K562 (cell line): Measurements from ENCODE around the gene SCNN1B. TPM values are rescaled to one million over a fixed set of nuclear protein-coding genes. Genes with fewer than 3 reads are reported as not detected.

Source experiments
- ATAC-seq: fragments of 200-7000 bp; cut with Tn5 transposase; 3 replicates; pipeline ENCODE4 v1.9.1; 2020; ENCODE audit warnings: moderate library complexity
- BruUV-seq: library from RNA; stranded (reverse); fragments of 400-500 nt; replicated peaks from 2 replicates; lab custom pipeline; 2021; lab: Mats Ljungman, UMichigan
- CTCF ChIA-PET: fragments of 300-600 bp; formaldehyde crosslinking; extraction: SDS; loops from one replicate; lab custom pipeline; 2021; ENCODE audit warnings: low intra/inter-chr PET ratio; lab: Yijun Ruan, JAX
- POLR2A ChIA-PET: fragments of 300-600, 350-650 bp; sonication (Branson Sonifier 250); formaldehyde crosslinking; extraction: SDS; loops from one replicate; lab custom pipeline; 2021; ENCODE audit warnings: antibody characterized with exemption, inconsistent platforms; lab: Yijun Ruan, JAX
- DNase-seq, 4 experiments: peaks; one replicate each; pipeline versions ENCODE4 v3.0.0 to v3.0.0-alpha.2; 2011 to 2018; ENCODE audit warnings: low spot score in 3 of 4, mixed read lengths in 3 of 4; ENCODE audit errors: extremely low read depth in 1 of 4
- FAIRE-seq: peaks from 2 replicates; lab custom pipeline; 2011; peaks lifted over from hg19 to GRCh38; lab: Jason Lieb, UNC
- H2AFZ ChIP-seq: 2 replicates; pipeline ENCODE4 v1.6.0; 2011; ENCODE audit warnings: low read depth, low read length, control low read depth, inconsistent platforms
- H3K27ac ChIP-seq: fragments of 200-600 bp; 3 replicates; pipeline ENCODE4 v1.8.0; 2011; ENCODE audit warnings: low read depth, mild to moderate bottlenecking, control low read depth, inconsistent platforms, low read length, moderate library complexity, mixed read lengths; ENCODE audit errors: extremely low read depth
- H3K27me3 ChIP-seq, 2 experiments: fragments of 300-600 bp in 1 of 2; 2 replicates in 1 of 2; 3 replicates in 1 of 2; pipeline versions ENCODE4 v1.6.0 to v1.8.0; 2011; ENCODE audit warnings: inconsistent platforms in 2 of 2, low read length in 2 of 2, mild to moderate bottlenecking in 1 of 2, mixed read lengths in 1 of 2, moderate library complexity in 1 of 2; ENCODE audit not compliant: control insufficient read depth in 2 of 2, insufficient read depth in 2 of 2
- H3K36me3 ChIP-seq: fragments of 300-600 bp; 3 replicates; pipeline ENCODE4 v1.8.0; 2011; ENCODE audit warnings: mild to moderate bottlenecking, low read length, inconsistent platforms; ENCODE audit not compliant: control insufficient read depth, insufficient read depth
- H3K4me1 ChIP-seq, 2 experiments: fragments of 200-600 bp in 1 of 2; replicated peaks in 1 of 2; 2 replicates in 1 of 2; 3 replicates in 1 of 2; pipeline versions ENCODE4 v1.5.1 to v1.8.0; 2011; ENCODE audit warnings: inconsistent platforms in 2 of 2, low read length in 2 of 2, mild to moderate bottlenecking in 1 of 2, mixed read lengths in 1 of 2, moderate library complexity in 1 of 2; ENCODE audit not compliant: control insufficient read depth in 2 of 2, insufficient read depth in 2 of 2
- H3K4me2 ChIP-seq: 2 replicates; pipeline ENCODE4 v1.6.1; 2011; ENCODE audit warnings: low read length, control low read depth, inconsistent platforms, mixed read lengths; ENCODE audit not compliant: insufficient read depth
- H3K4me3 ChIP-seq: fragments of 200-600 bp; sonication (generic), shearing (Covaris generic); 2 replicates; pipeline ENCODE4 v1.5.1; 2016; ENCODE audit warnings: control low read depth, inconsistent platforms
- H3K79me2 ChIP-seq: fragments of 200-600 bp; 3 replicates; pipeline ENCODE4 v1.8.0; 2011; ENCODE audit warnings: low read length, inconsistent platforms; ENCODE audit not compliant: control insufficient read depth, insufficient read depth
- H3K9ac ChIP-seq, 2 experiments: 2 replicates each; pipeline versions ENCODE4 v1.6.0 to v1.6.1; 2011; ENCODE audit warnings: low read depth in 2 of 2, low read length in 2 of 2, control low read depth in 1 of 2, inconsistent platforms in 1 of 2, mild to moderate bottlenecking in 1 of 2, mixed read lengths in 1 of 2; ENCODE audit not compliant: insufficient read depth in 1 of 2
- H3K9me1 ChIP-seq: one replicate; pipeline ENCODE4 v1.6.0; 2011; ENCODE audit warnings: inconsistent platforms, mild to moderate bottlenecking, low read length, moderate library complexity; ENCODE audit not compliant: control insufficient read depth, insufficient read depth
- H3K9me3 ChIP-seq: replicated peaks from 2 replicates; pipeline ENCODE4 v1.5.1; 2011; ENCODE audit warnings: low read depth, low read length, inconsistent platforms; ENCODE audit not compliant: control insufficient read depth, insufficient read depth
- H4K20me1 ChIP-seq: replicated peaks from 2 replicates; pipeline ENCODE4 v1.6.1; 2011; ENCODE audit warnings: low read length, inconsistent platforms, mixed read lengths; ENCODE audit not compliant: control insufficient read depth, insufficient read depth
- CREBBP ChIP-seq: IDR thresholded peaks from one replicate; pipeline ENCODE4 v1.6.1; 2012; ENCODE audit warnings: low read depth, mild to moderate bottlenecking, control low read depth, inconsistent platforms, low read length
- GATAD2A ChIP-seq: fragments of 450-650 bp; IDR thresholded peaks from 2 replicates; pipeline ENCODE4 v1.6.1; 2017
- PRMT5 ChIP-seq: sonication (generic); formaldehyde crosslinking; IDR thresholded peaks from 2 replicates; pipeline ENCODE4 v1.5.0; 2020; ENCODE audit warnings: missing genetic modification reagents
- SAFB2 ChIP-seq: fragments of 200-400 bp; formaldehyde crosslinking; IDR thresholded peaks from 2 replicates; pipeline ENCODE4 v1.6.1; 2018; ENCODE audit warnings: borderline replicate concordance, low read length, low read depth, moderate library complexity; ENCODE audit not compliant: severe bottlenecking
- ZNF511 ChIP-seq: sonication (generic); formaldehyde crosslinking; IDR thresholded peaks from 2 replicates; pipeline ENCODE4 v1.8.0; 2022; ENCODE audit warnings: mild to moderate bottlenecking, missing genetic modification reagents
- ZNF79 ChIP-seq: fragments of 250-450 bp; sonication (Bioruptor Pico); IDR thresholded peaks from 2 replicates; pipeline ENCODE4 v1.4.0; 2020; ENCODE audit warnings: low read depth, mild to moderate bottlenecking, moderate library complexity
- WGBS: fragments of 100-300 bp; shearing (Covaris generic); methylation state at CpG from one replicate; pipeline ENCODE4 v1.1.6; 2016; ENCODE audit warnings: low coverage, mixed read lengths; ENCODE audit not compliant: insufficient coverage; ENCODE audit errors: missing lambda C conversion rate; 5-methylcytosine and 5-hydroxymethylcytosine counted together
- in situ Hi-C: fragments of 300-500 bp; cut with MboI; formaldehyde crosslinking; loops from 4 replicates; pipeline ENCODE4 v1.15.0; 2018; ENCODE audit warnings: inconsistent platforms, mixed read lengths
- intact Hi-C: fragments of 100-400 bp; cut with micrococcal nuclease; formaldehyde crosslinking; loops from 2 replicates; pipeline ENCODE4 v1.14.2; 2022
- polyA plus RNA-seq, 8 experiments: library from polyadenylated mRNA; depleted of rRNA in 4 of 8; stranded (reverse) in 5 of 8; unstranded in 3 of 8; fragments of >200 nt; fragmentation: Nextera tagmentation in 2 of 8; fragmentation: Illumina TruSeq in 1 of 8; extraction: Ambion mirVana in 2 of 8; extraction: Trizol in 1 of 8; gene quantifications; 2 replicates each; pipeline versions ENCODE4 v1.2.1 to v1.2.3, GENCODE V29; 2011 to 2014; ENCODE audit warnings: inconsistent platforms in 1 of 8, missing spikeins in 1 of 8
- total RNA-seq, 7 experiments: library from RNA; depleted of rRNA in 6 of 7; stranded (reverse); fragments of >200 nt in 6 of 7; fragmentation: Illumina TruSeq in 2 of 7; extraction: Trizol in 2 of 7; gene quantifications; 2 replicates each; pipeline versions ENCODE4 v1.2.1 to v1.2.3, GENCODE V29; 2011 to 2021; ENCODE audit warnings: low replicate concordance in 1 of 7
- TF ChIP-seq, protein P1 (sequence below): fragments of 450-650 bp; IDR thresholded peaks from 2 replicates; pipeline ENCODE4 v1.6.1; 2016
- TF ChIP-seq, protein P2 (sequence below): IDR thresholded peaks from 2 replicates; pipeline ENCODE4 v1.6.1; 2012; ENCODE audit warnings: low read depth, low read length, improper control_type of control experiment, borderline replicate concordance
- TF ChIP-seq, protein P3 (sequence below): fragments of 250-450 bp; sonication (Bioruptor Pico); IDR thresholded peaks from 2 replicates; pipeline ENCODE4 v1.5.0; 2020; ENCODE audit warnings: mild to moderate bottlenecking, borderline replicate concordance
- TF ChIP-seq, protein P4 (sequence below): sonication (generic); formaldehyde crosslinking; IDR thresholded peaks from 2 replicates; pipeline ENCODE4 v1.8.0; 2022; ENCODE audit warnings: mild to moderate bottlenecking, missing genetic modification reagents
- TF ChIP-seq, protein P5 (sequence below): sonication (generic); formaldehyde crosslinking; IDR thresholded peaks from 2 replicates; pipeline ENCODE4 v1.8.1; 2023; ENCODE audit warnings: mild to moderate bottlenecking, missing genetic modification reagents

Gene SCNN1B
- total and polyA plus RNA-seq, 9 of the 15 experiments (the other 6 are each of a cell fraction or from before 2014, with no cell fraction given), result not detected

- WGBS, result 80% methylated on average over 16 of the region's 17 CpGs
- no peak for DNase-seq
- Histone ChIP-seq H3K4me1 (no peaks in the 10 kb centered on the region), H4K20me1 (0 out of 2 replicates have a peak, but pooled peaks cover 5% of the 10 kb centered on the region), H3K27me3 (no peaks in the 10 kb centered on the region), H3K4me2 (no peak overlapping the region), H3K4me3 (no peak overlapping the region), H3K9me1 (no peaks in the 10 kb centered on the region), H2AFZ (no peak overlapping the region), H3K36me3 (peaks cover 55% of the 10 kb centered on the region; the same call in 2 of the 3 replicates), H3K79me2 (no peaks in the 10 kb centered on the region), H3K9me3 (no peaks in the 10 kb centered on the region), H3K27ac (no peak overlapping the region), H3K9ac (no peak overlapping the region)
- CTCF ChIA-PET, result no interaction called here
- FAIRE-seq, result no peak
- intact Hi-C loops (no loop called here), in situ Hi-C loops (no loop called here)
- no TSS peak for BruUV-seq
- ATAC-seq, result no peak
- POLR2A ChIA-PET, result interaction anchor here (0.5 to 3.7 kb wide), 3 partner anchors 16 to 1550 kb away, joined by 3 to 9 read pairs (median 3); no protein-coding TSS in a partner anchor
- TF ChIP-seq SAFB2 (no peak), PRMT5 (CRISPR knock-in tag) (no peak), ZNF79 (no peak), CREBBP (no peak), GATAD2A (no peak), ZNF511 (CRISPR knock-in tag) (no peak)
- TF ChIP-seq, protein P1, sequence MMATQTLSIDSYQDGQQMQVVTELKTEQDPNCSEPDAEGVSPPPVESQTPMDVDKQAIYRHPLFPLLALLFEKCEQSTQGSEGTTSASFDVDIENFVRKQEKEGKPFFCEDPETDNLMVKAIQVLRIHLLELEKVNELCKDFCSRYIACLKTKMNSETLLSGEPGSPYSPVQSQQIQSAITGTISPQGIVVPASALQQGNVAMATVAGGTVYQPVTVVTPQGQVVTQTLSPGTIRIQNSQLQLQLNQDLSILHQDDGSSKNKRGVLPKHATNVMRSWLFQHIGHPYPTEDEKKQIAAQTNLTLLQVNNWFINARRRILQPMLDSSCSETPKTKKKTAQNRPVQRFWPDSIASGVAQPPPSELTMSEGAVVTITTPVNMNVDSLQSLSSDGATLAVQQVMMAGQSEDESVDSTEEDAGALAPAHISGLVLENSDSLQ, result no peak
- TF ChIP-seq, protein P2, sequence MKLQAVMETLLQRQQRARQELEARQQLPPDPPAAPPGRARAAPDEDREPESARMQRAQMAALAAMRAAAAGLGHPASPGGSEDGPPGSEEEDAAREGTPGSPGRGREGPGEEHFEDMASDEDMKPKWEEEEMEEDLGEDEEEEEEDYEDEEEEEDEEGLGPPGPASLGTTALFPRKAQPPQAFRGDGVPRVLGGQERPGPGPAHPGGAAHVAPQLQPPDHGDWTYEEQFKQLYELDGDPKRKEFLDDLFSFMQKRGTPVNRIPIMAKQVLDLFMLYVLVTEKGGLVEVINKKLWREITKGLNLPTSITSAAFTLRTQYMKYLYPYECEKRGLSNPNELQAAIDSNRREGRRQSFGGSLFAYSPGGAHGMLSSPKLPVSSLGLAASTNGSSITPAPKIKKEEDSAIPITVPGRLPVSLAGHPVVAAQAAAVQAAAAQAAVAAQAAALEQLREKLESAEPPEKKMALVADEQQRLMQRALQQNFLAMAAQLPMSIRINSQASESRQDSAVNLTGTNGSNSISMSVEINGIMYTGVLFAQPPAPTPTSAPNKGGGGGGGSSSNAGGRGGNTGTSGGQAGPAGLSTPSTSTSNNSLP, result no peak
- TF ChIP-seq, protein P3, sequence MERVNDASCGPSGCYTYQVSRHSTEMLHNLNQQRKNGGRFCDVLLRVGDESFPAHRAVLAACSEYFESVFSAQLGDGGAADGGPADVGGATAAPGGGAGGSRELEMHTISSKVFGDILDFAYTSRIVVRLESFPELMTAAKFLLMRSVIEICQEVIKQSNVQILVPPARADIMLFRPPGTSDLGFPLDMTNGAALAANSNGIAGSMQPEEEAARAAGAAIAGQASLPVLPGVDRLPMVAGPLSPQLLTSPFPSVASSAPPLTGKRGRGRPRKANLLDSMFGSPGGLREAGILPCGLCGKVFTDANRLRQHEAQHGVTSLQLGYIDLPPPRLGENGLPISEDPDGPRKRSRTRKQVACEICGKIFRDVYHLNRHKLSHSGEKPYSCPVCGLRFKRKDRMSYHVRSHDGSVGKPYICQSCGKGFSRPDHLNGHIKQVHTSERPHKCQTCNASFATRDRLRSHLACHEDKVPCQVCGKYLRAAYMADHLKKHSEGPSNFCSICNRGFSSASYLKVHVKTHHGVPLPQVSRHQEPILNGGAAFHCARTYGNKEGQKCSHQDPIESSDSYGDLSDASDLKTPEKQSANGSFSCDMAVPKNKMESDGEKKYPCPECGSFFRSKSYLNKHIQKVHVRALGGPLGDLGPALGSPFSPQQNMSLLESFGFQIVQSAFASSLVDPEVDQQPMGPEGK, result no peak
- TF ChIP-seq, protein P4, sequence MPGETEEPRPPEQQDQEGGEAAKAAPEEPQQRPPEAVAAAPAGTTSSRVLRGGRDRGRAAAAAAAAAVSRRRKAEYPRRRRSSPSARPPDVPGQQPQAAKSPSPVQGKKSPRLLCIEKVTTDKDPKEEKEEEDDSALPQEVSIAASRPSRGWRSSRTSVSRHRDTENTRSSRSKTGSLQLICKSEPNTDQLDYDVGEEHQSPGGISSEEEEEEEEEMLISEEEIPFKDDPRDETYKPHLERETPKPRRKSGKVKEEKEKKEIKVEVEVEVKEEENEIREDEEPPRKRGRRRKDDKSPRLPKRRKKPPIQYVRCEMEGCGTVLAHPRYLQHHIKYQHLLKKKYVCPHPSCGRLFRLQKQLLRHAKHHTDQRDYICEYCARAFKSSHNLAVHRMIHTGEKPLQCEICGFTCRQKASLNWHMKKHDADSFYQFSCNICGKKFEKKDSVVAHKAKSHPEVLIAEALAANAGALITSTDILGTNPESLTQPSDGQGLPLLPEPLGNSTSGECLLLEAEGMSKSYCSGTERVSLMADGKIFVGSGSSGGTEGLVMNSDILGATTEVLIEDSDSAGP (CRISPR knock-in tag), result no peak
- TF ChIP-seq, protein P5, sequence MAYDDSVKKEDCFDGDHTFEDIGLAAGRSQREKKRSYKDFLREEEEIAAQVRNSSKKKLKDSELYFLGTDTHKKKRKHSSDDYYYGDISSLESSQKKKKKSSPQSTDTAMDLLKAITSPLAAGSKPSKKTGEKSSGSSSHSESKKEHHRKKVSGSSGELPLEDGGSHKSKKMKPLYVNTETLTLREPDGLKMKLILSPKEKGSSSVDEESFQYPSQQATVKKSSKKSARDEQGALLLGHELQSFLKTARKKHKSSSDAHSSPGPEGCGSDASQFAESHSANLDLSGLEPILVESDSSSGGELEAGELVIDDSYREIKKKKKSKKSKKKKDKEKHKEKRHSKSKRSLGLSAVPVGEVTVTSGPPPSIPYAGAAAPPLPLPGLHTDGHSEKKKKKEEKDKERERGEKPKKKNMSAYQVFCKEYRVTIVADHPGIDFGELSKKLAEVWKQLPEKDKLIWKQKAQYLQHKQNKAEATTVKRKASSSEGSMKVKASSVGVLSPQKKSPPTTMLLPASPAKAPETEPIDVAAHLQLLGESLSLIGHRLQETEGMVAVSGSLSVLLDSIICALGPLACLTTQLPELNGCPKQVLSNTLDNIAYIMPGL (CRISPR knock-in tag), result no peak
Measured at GRCh38 chr16:23398987-23399805, 97.1 kb downstream of the SCNN1B start.
